Heart right ventricle (tissue), 16 donors: ENCODE results near the gene CLSTN2. TPM values are rescaled to one million over a fixed set of nuclear protein-coding genes. Genes with fewer than 3 reads are reported as not detected.

Experiments used
- ATAC-seq, 8 donors: fragments of 200-7000 bp; cut with Tn5 transposase; one replicate each; pipeline ENCODE4 v1.9.1; 2020; ENCODE audit warnings: mild to moderate bottlenecking in 8 of 8, moderate library complexity in 8 of 8, moderate number of reproducible peaks in 1 of 8
- DNase-seq, 2 donors: peaks; one replicate each; pipeline ENCODE4 v3.0.0-alpha.2; 2020
- H3K27ac ChIP-seq, 10 donors: fragments of 200-600 bp; sonication (generic) in 2 of 10; one replicate each; pipeline versions ENCODE4 v1.5.0 to v1.8.0; 2020 to 2022; ENCODE audit warnings: mild to moderate bottlenecking in 3 of 10
- H3K27me3 ChIP-seq, 7 donors: fragments of 200-600 bp; one replicate each; pipeline ENCODE4 v1.8.0; 2021 to 2022; ENCODE audit warnings: mild to moderate bottlenecking in 2 of 7
- H3K36me3 ChIP-seq, 9 donors: fragments of 200-600 bp; sonication (generic) in 1 of 9; one replicate each; pipeline versions ENCODE4 v1.5.0 to v1.8.0; 2020 to 2022; ENCODE audit warnings: mild to moderate bottlenecking in 2 of 9
- H3K4me1 ChIP-seq, 9 donors: fragments of 200-600 bp; sonication (generic) in 1 of 9; one replicate each; pipeline versions ENCODE4 v1.5.0 to v1.8.0; 2020 to 2022; ENCODE audit warnings: mild to moderate bottlenecking in 4 of 9
- H3K4me3 ChIP-seq, 10 donors: fragments of 200-600 bp; sonication (generic) in 2 of 10; one replicate each; pipeline versions ENCODE4 v1.5.0 to v1.8.0; 2020 to 2022; ENCODE audit warnings: mild to moderate bottlenecking in 7 of 10, moderate library complexity in 2 of 10
- H3K9me3 ChIP-seq, 11 donors: fragments of 200-600 bp in 10 of 11; sonication (generic) in 2 of 11; one replicate each; pipeline versions ENCODE4 v1.5.0 to v1.8.0; 2013 to 2022; ENCODE audit warnings: mild to moderate bottlenecking in 2 of 11, control low read depth in 1 of 11, moderate library complexity in 1 of 11
- CTCF ChIP-seq, 9 donors: fragments of 200-600 bp; sonication (generic) in 2 of 9; IDR thresholded peaks; one replicate each; pipeline versions ENCODE4 v1.5.0 to v1.8.0; 2021 to 2022; ENCODE audit warnings: antibody characterized with exemption in 9 of 9, mild to moderate bottlenecking in 5 of 9, moderate library complexity in 1 of 9
- WGBS, 2 donors: extraction: QIAGEN DNeasy Blood & Tissue Kit; methylation state at CpG; one replicate each; pipeline ENCODE4 v1.1.7; 2013; ENCODE audit warnings: inconsistent platforms in 1 of 2; 5-methylcytosine and 5-hydroxymethylcytosine counted together
- intact Hi-C, 10 donors: fragments of 100-400 bp; cut with DNase I; formaldehyde crosslinking; loops; one replicate each; pipeline versions ENCODE4 v1.11.1 to v1.14.2; 2022
- polyA plus RNA-seq, 2 donors: library from polyadenylated mRNA; stranded (reverse); fragments of 200-250 nt; gene quantifications; one replicate each; pipeline ENCODE4 v1.2.3, GENCODE V29; 2013
- total RNA-seq, 10 donors: library from RNA; stranded (reverse); fragmentation: NEBNext Ultra II Directional in 3 of 10; extraction: Animal tissue kit (Norgen Biotek cat#: 25700) in 3 of 10; gene quantifications; one replicate each; pipeline versions ENCODE4 v1.2.1 to v1.2.4, GENCODE V29; 2021 to 2023
- donor health status: Arrhythmogenic right ventricular cardiomyopathy.
- donor health status: ischemic (EF 13 %, LVEDD 7.1; RV severe dilation, severe dysfunction).
- donor health status: healthy with polysubstance abuse.
- donor health status: DM: no; HTN: yes; CAD: no.
- donor health status: DM: no; HTN: no; CAD: no.
- donor health status: ischemic (EF 25% LVEDD 6.9; RV normal size, moderate dysfunction).
- donor health status: ischemic (EF 25% LVEDD 5.7; RV mildly dilated, moderate dysfunction).
- donor health status: healthy.
- donor health status: DM: yes; HTN: yes; CAD: no.
- donor health status: Ischemic cardiomyopathy.
- donor health status: ischemic (EF 35%, LVEDD 5.7; RV mildly dilated, moderate dysfunction).
- donor health status: nonischemic (EF 11% LVEDD 7.7; RV severe dilation, severe dysfunction).
- donor health status: DM: yes; HTN: yes; CAD: no.
- donor health status: PGD.
- donor health status: ischemic (EF 29% LVEDD 5.4; RV normal size, mild dysfunction).
- donor health status: nonischemic (EF 23%, LVEDD 6.1; RV moderate dilation, normal function).

The CLSTN2 gene
- total and polyA plus RNA-seq, 12 donors = 0.57 to 10.7 (median 4.4) TPM

- Histone ChIP-seq H3K4me3 (no peak overlapping the region), H3K36me3 (no peaks in the 10 kb centered on the region), H3K4me1 (no peaks in the 10 kb centered on the region), H3K9me3 (peaks cover 0 to 6% (median 0%) of the 10 kb centered on the region in 11 donors), H3K27ac (no peak overlapping the region), H3K27me3 (peaks cover 0 to 6% (median 0%) of the 10 kb centered on the region in 7 donors)
- intact Hi-C loops = no loop called here
- ATAC-seq (no peak), DNase-seq (no peak)
- no peak for TF ChIP-seq CTCF (IDR thresholded peaks at IDR 0.05)
- 65 to 66% methylated on average over 4 of the region's 4 CpGs for WGBS, 2 donors
Observed at GRCh38 chr3:140585828-140586227, 650.8 kb downstream of the CLSTN2 start.

- ATAC-seq (no peak), DNase-seq (no peak)
- 73 to 74% methylated on average over 4 of the region's 4 CpGs for WGBS, 2 donors
- H3K9me3 ChIP-seq = peaks cover 0 to 6% (median 0%) of the 10 kb centered on the region in 11 donors
- no peak overlapping the region for H3K27ac ChIP-seq
- no peak for TF ChIP-seq CTCF (IDR thresholded peaks at IDR 0.05)
- no peak overlapping the region for H3K4me3 ChIP-seq
- intact Hi-C loops = no loop called here
- H3K4me1 ChIP-seq = no peaks in the 10 kb centered on the region
- peaks cover 0 to 6% (median 0%) of the 10 kb centered on the region in 7 donors for H3K27me3 ChIP-seq
- no peaks in the 10 kb centered on the region for H3K36me3 ChIP-seq
Observed at GRCh38 chr3:140586311-140586710, 651.3 kb downstream of the CLSTN2 start.

GRCh38 chr3:140588558-140588957, 653.6 kb downstream of the CLSTN2 start:
- WGBS, 2 donors = 53 to 63% methylated on average over 3 of the region's 3 CpGs
- H3K27me3 ChIP-seq = peaks cover 0 to 6% (median 0%) of the 10 kb centered on the region in 7 donors
- intact Hi-C loops = no loop called here
- no peak overlapping the region for H3K4me3 ChIP-seq
- peaks cover 0 to 6% (median 0%) of the 10 kb centered on the region in 11 donors for H3K9me3 ChIP-seq
- no peak overlapping the region for H3K27ac ChIP-seq
- ATAC-seq (no peak), DNase-seq (no peak)
- no peaks in the 10 kb centered on the region for H3K4me1 ChIP-seq
- no peak for TF ChIP-seq CTCF (IDR thresholded peaks at IDR 0.05)
- no peaks in the 10 kb centered on the region for H3K36me3 ChIP-seq

- no peak overlapping the region for H3K4me3 ChIP-seq
- H3K9me3 ChIP-seq = peaks cover 0 to 6% (median 0%) of the 10 kb centered on the region in 11 donors
- intact Hi-C loops = loop anchor here in 1 of 10 donors (10.0 kb wide), 1 partner anchor 89 kb away; no protein-coding TSS in a partner anchor
- no peaks in the 10 kb centered on the region for H3K36me3 ChIP-seq
- WGBS, 2 donors = 75 to 83% methylated on average over 3 of the region's 3 CpGs
- no peak for TF ChIP-seq CTCF (IDR thresholded peaks at IDR 0.05)
- no peaks in the 10 kb centered on the region for H3K27me3 ChIP-seq
- H3K4me1 ChIP-seq = peaks cover 5 to 40% (median 21%) of the 10 kb centered on the region in 9 donors
- ATAC-seq (no peak), DNase-seq (no peak)
- H3K27ac ChIP-seq = no peak overlapping the region
Observed at GRCh38 chr3:140593766-140594165, 658.8 kb downstream of the CLSTN2 start.
